ENCODE measurements around the gene FBXW11.
A peak's percentile ranks its signal among the peaks of the same experiment; 100 is the strongest.

FBXW11 gene

DNA sequence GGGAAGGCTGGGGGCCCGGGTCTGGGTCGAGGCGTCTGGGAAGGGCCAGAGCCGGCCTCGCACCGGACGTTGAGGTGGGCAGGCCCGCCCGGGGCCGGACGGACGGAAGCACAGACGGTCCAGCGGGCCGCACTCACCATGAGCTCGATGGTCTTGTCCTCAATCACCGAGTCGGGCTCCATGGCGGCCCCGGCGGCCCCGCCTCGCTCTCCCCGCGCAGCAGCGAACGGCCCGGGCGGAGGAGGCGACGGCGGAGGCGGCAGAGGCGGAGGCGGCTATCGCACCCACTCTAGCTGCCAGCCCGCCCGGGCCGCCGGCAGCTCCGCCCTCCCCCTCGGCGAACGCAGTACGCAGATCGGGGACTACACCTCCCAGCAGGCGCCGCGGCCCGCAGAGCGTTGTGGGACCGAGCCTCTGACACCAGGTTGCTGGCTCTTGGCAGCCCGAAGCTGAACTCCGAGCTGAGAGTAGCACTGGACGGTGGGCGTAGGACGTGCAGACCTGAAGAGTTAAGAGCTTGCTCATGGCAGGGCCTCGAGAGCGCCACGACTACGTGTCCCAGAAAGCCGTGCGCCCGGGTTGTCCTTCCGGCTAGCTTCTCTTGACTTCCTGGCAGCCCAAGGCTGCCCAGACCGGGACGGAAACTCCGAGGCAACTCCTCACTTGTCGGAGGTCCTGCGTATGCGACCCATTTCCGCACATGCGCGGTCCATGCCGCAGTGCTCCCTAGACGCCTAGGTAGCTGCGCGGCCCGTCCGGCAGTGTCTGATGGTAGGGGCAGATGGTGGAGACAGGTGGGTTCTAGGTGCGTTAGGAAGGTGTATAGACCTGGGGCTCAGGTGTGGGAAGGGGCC is at the start of gene FBXW11:
Gene FBXW11, minus strand, starts transcription at position 318 of the 854 bp plus-strand sequence. Its CDS starts 136 bp downstream, at position 182.
- peaks cover 18 to 21% of the 10 kb centered on the region in 2 donors for H3K4me1 ChIP-seq (ENCODE audit: control insufficient read depth in 2 of 2, insufficient read depth in 2 of 2, low read length in 2 of 2)
- peak within 1 kb of the TSS; percentile 94 to 98 for H3K9ac ChIP-seq (ENCODE audit: low read depth in 1 of 2, low read length in 2 of 2)
- peak within 1 kb of the TSS; percentile 98 for H3K27ac ChIP-seq (ENCODE audit: low read depth in 2 of 2, low read length in 2 of 2)
- H3K4me3 ChIP-seq (ENCODE audit: low read length in 2 of 2): peak within 1 kb of the TSS; percentile 99
- H3K27me3 ChIP-seq (ENCODE audit: control insufficient read depth in 2 of 2, insufficient read depth in 2 of 2, low read length in 2 of 2): no peaks in the 10 kb centered on the region
- no peaks in the 10 kb centered on the region for H3K36me3 ChIP-seq (ENCODE audit: control insufficient read depth in 2 of 2, insufficient read depth in 2 of 2, low read length in 2 of 2)
- H3K9me3 ChIP-seq (ENCODE audit: control insufficient read depth in 2 of 2, low read length in 2 of 2): no peaks in the 10 kb centered on the region

DNA sequence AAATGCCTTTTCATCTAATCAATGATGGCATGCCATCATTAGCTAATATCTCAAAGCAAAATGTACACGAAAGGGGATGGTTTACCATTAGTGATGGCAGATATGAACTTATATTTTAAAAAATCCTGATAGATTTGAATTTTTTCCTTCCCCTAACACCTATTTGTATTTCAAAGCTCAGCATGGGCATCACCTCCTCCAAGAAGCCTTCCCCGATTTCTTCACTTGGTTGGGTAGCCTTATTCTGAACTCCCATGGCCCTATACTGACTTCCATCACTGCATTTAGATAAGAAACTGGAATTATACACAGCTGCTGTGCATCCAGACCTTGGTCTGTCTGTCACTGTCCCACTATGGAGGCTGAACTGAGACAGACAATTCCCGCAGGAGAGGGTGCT is 49.6 kb upstream of the FBXW11 start:
- H3K36me3 ChIP-seq (ENCODE audit: control insufficient read depth in 2 of 2, insufficient read depth in 2 of 2, low read length in 2 of 2): peaks cover 22 to 52% of the 10 kb centered on the region in 2 donors
- no peaks in the 10 kb centered on the region for H3K9me3 ChIP-seq (ENCODE audit: control insufficient read depth in 2 of 2, low read length in 2 of 2)

DNA sequence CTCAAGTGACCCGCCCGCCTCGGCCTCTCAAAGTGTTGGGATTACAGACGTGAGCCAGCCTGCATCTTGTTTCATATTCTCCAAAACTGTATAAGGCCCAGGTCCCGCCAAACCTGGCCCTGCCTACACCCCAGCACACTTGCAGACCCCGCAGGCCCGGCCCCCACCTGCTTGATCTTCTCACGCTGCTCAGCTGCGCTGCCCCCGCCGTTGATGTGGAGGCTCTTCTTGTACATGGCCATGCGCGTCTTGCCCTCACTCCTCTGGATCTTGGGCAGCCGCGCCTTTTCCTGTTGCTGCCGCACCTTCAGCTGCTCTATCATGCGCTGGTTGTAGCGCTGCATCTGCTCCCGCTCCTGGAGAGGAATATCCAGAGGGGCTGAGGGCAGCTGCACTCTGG is 49.0 kb upstream of the FBXW11 start:
- Histone ChIP-seq H3K27me3 (ENCODE audit: control insufficient read depth in 2 of 2, insufficient read depth in 2 of 2, low read length in 2 of 2) (no peaks in the 10 kb centered on the region), H3K4me1 (ENCODE audit: control insufficient read depth in 2 of 2, insufficient read depth in 2 of 2, low read length in 2 of 2) (no peaks in the 10 kb centered on the region), H3K36me3 (ENCODE audit: control insufficient read depth in 2 of 2, insufficient read depth in 2 of 2, low read length in 2 of 2) (peaks cover 17 to 50% of the 10 kb centered on the region in 2 donors)

More for the DNA sequence above, 49.6 kb upstream of the FBXW11 start:
- no peak overlapping the region for H3K27ac ChIP-seq (ENCODE audit: low read depth in 2 of 2, low read length in 2 of 2)
- no peaks in the 10 kb centered on the region for H3K4me1 ChIP-seq (ENCODE audit: control insufficient read depth in 2 of 2, insufficient read depth in 2 of 2, low read length in 2 of 2)
- H3K4me3 ChIP-seq (ENCODE audit: low read length in 2 of 2): no peak overlapping the region
- no peaks in the 10 kb centered on the region for H3K27me3 ChIP-seq (ENCODE audit: control insufficient read depth in 2 of 2, insufficient read depth in 2 of 2, low read length in 2 of 2)
- no peak overlapping the region for H3K9ac ChIP-seq (ENCODE audit: low read depth in 1 of 2, low read length in 2 of 2)

DNA sequence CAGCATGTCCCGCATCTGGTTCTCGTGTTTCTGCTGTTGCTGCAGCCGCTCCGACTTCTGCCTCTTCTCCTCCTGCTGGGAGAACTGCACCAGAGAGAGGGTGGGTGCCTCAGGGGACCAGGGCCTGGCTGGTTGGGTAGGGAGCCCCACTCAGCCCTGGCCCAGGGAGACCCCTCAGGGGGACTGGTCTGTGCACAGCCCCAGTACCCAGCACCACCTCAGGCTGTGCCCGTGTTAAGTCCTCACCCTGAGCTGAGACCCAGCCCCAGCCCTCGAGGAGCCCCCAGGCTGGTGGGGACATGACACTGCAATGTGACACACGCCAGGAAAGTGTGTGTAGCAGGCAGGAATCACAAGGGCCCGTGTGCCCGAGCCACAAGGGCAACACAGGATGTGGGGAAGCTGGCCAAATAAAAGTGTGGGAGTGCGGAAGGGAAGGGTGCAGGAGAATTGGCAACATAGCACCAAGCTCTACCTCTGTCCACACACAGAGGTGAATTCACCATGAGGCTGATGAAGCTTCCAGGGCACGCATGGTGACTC is 48.2 kb upstream of the FBXW11 start:
- Histone ChIP-seq H3K36me3 (ENCODE audit: control insufficient read depth in 2 of 2, insufficient read depth in 2 of 2, low read length in 2 of 2) (peaks cover 14 to 51% of the 10 kb centered on the region in 2 donors), H3K9ac (ENCODE audit: low read depth in 1 of 2, low read length in 2 of 2) (no peak overlapping the region), H3K4me1 (ENCODE audit: control insufficient read depth in 2 of 2, insufficient read depth in 2 of 2, low read length in 2 of 2) (no peaks in the 10 kb centered on the region), H3K9me3 (ENCODE audit: control insufficient read depth in 2 of 2, low read length in 2 of 2) (no peaks in the 10 kb centered on the region), H3K27me3 (ENCODE audit: control insufficient read depth in 2 of 2, insufficient read depth in 2 of 2, low read length in 2 of 2) (no peaks in the 10 kb centered on the region), H3K4me3 (ENCODE audit: low read length in 2 of 2) (no peak overlapping the region), H3K27ac (ENCODE audit: low read depth in 2 of 2, low read length in 2 of 2) (no peak overlapping the region)

More for the DNA sequence above, 49.0 kb upstream of the FBXW11 start:
- Histone ChIP-seq H3K27ac (ENCODE audit: low read depth in 2 of 2, low read length in 2 of 2) (no peak overlapping the region), H3K4me3 (ENCODE audit: low read length in 2 of 2) (no peak overlapping the region), H3K9me3 (ENCODE audit: control insufficient read depth in 2 of 2, low read length in 2 of 2) (no peaks in the 10 kb centered on the region), H3K9ac (ENCODE audit: low read depth in 1 of 2, low read length in 2 of 2) (no peak overlapping the region)

DNA sequence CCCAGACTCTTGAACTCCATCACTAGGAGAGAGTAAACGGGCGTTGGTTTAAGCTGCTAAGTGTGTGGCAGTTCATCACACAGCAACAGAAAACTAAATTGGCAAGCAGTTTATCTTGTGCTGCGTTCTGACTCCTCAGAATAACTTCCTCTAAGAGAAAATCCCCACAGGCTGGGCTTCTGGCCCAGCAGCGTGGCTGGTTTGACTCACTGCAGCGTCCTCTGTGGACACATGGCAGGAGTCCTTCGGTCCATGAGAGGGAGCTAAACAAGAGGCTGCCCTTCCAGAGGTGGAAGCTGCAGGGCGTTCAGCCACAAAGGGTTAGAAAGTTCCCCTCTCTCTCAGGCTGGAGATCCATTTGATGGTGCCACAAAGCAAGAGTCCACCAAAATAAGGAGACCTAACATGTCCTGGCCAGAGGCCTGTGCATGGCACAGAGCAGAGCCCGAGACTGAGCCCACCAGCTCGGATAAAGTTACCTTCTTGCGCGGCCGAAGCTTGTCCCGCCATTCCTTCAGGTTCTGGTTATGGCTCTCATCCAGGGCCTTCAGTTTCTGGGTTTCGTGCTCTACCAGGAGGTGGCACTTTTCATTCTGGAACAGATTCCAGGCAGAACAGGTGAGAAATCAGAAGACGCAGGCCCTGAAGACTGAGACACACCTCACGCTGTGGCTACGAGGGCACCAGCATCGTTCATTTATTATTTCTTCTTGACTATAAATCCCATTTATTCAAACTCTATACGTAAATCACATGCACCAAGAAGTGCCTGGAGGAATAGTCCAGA is 46.2 kb upstream of the FBXW11 start:
- Histone ChIP-seq H3K9ac (ENCODE audit: low read depth in 1 of 2, low read length in 2 of 2) (no peak overlapping the region), H3K27ac (ENCODE audit: low read depth in 2 of 2, low read length in 2 of 2) (no peak overlapping the region), H3K4me1 (ENCODE audit: control insufficient read depth in 2 of 2, insufficient read depth in 2 of 2, low read length in 2 of 2) (no peaks in the 10 kb centered on the region), H3K36me3 (ENCODE audit: control insufficient read depth in 2 of 2, insufficient read depth in 2 of 2, low read length in 2 of 2) (peaks cover 22 to 55% of the 10 kb centered on the region in 2 donors), H3K9me3 (ENCODE audit: control insufficient read depth in 2 of 2, low read length in 2 of 2) (no peaks in the 10 kb centered on the region), H3K27me3 (ENCODE audit: control insufficient read depth in 2 of 2, insufficient read depth in 2 of 2, low read length in 2 of 2) (no peaks in the 10 kb centered on the region), H3K4me3 (ENCODE audit: low read length in 2 of 2) (no peak overlapping the region)

DNA sequence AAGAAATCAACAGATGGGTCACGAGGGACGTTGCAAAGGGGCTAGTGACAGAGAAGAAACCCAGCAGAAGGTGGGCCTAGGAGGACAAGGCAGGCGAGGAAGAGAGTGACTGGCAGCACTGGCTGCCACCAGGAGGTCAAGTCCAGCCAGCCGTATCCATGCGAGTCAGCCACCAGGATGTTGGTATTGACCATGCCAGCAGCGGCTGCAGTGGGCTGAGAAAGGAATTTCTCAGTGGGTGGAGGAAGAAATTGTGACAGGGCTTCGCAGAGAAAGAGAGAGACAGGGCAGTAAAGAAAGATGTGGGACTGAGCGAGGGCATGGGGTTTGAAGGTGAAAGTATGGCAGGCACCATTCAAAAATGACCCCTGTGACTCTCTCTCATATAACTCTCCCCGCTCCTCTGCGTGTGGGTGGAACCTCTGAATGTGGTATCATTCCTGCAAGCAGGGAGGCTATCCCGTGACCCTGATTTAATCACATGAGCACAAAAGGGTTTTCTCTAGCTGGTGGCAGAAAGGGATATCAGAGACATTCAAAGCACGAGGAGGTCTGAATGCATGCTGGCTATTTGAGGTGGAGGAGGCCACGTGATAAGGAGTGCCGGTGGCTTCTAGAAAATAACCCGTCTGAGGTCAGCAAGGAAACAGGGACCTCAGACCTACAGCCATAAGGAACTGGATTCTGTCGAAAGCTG is 45.4 kb upstream of the FBXW11 start:
- Histone ChIP-seq H3K27me3 (ENCODE audit: control insufficient read depth in 2 of 2, insufficient read depth in 2 of 2, low read length in 2 of 2) (no peaks in the 10 kb centered on the region), H3K36me3 (ENCODE audit: control insufficient read depth in 2 of 2, insufficient read depth in 2 of 2, low read length in 2 of 2) (peaks cover 19 to 61% of the 10 kb centered on the region in 2 donors), H3K9me3 (ENCODE audit: control insufficient read depth in 2 of 2, low read length in 2 of 2) (no peaks in the 10 kb centered on the region), H3K9ac (ENCODE audit: low read depth in 1 of 2, low read length in 2 of 2) (no peak overlapping the region), H3K4me1 (ENCODE audit: control insufficient read depth in 2 of 2, insufficient read depth in 2 of 2, low read length in 2 of 2) (no peaks in the 10 kb centered on the region), H3K4me3 (ENCODE audit: low read length in 2 of 2) (no peak overlapping the region), H3K27ac (ENCODE audit: low read depth in 2 of 2, low read length in 2 of 2) (no peak overlapping the region)

DNA sequence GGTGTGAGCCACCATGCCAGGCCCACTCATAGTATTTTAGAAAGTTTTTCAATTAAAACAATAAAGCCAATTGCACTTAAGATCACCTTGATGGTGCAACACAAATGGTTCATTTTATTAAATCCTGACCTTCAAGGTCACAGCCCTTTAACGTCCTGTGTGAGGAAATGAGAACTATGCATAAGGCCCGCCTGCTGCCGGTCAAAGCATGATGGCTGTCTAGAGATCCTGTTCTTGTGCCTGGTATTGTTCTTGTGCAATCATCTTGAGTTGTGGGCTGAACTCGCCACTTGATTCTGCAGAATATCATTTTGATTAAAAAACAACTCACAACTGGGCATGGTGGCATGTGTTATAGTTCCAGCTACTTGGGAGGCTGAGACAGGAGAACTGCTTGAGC is 43.6 kb upstream of the FBXW11 start:
- peaks cover 19 to 59% of the 10 kb centered on the region in 2 donors for H3K36me3 ChIP-seq (ENCODE audit: control insufficient read depth in 2 of 2, insufficient read depth in 2 of 2, low read length in 2 of 2)
- no peaks in the 10 kb centered on the region for H3K9me3 ChIP-seq (ENCODE audit: control insufficient read depth in 2 of 2, low read length in 2 of 2)
- no peak overlapping the region for H3K9ac ChIP-seq (ENCODE audit: low read depth in 1 of 2, low read length in 2 of 2)
- no peak overlapping the region for H3K4me3 ChIP-seq (ENCODE audit: low read length in 2 of 2)
- H3K27ac ChIP-seq (ENCODE audit: low read depth in 2 of 2, low read length in 2 of 2): no peak overlapping the region
- H3K4me1 ChIP-seq (ENCODE audit: control insufficient read depth in 2 of 2, insufficient read depth in 2 of 2, low read length in 2 of 2): no peaks in the 10 kb centered on the region
- no peaks in the 10 kb centered on the region for H3K27me3 ChIP-seq (ENCODE audit: control insufficient read depth in 2 of 2, insufficient read depth in 2 of 2, low read length in 2 of 2)

DNA sequence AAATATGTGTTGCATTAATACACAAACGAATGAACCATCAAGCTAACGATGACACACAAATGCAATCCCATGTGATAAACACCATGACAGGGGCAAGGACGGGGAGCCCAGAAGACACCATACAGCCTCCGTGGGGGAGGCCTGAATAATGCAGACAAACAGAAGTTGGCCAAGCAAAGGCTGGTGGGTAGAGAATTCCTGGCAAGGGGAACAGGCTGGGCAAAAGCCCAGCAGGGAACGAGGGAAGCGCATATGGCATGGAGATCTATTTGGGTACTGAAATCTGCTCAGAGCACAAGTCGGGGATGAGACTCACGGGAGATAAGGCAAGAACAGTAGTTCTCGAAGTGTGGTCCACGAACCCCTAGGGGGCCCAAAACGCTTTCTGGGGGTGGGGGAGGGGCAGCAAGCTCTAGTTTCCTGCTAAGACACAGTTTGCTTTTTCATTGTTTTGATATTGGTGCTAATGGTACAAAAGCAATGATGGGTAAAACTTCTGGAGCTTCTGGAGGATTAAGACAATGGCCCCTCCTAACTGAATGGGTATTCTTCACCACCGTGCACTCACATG is 42.9 kb upstream of the FBXW11 start:
- no peak overlapping the region for H3K9ac ChIP-seq (ENCODE audit: low read depth in 1 of 2, low read length in 2 of 2)
- no peaks in the 10 kb centered on the region for H3K9me3 ChIP-seq (ENCODE audit: control insufficient read depth in 2 of 2, low read length in 2 of 2)
- no peak overlapping the region for H3K27ac ChIP-seq (ENCODE audit: low read depth in 2 of 2, low read length in 2 of 2)
- no peaks in the 10 kb centered on the region for H3K27me3 ChIP-seq (ENCODE audit: control insufficient read depth in 2 of 2, insufficient read depth in 2 of 2, low read length in 2 of 2)
- no peaks in the 10 kb centered on the region for H3K4me1 ChIP-seq (ENCODE audit: control insufficient read depth in 2 of 2, insufficient read depth in 2 of 2, low read length in 2 of 2)
- H3K4me3 ChIP-seq (ENCODE audit: low read length in 2 of 2): no peak overlapping the region
- peaks cover 25 to 58% of the 10 kb centered on the region in 2 donors for H3K36me3 ChIP-seq (ENCODE audit: control insufficient read depth in 2 of 2, insufficient read depth in 2 of 2, low read length in 2 of 2)

DNA sequence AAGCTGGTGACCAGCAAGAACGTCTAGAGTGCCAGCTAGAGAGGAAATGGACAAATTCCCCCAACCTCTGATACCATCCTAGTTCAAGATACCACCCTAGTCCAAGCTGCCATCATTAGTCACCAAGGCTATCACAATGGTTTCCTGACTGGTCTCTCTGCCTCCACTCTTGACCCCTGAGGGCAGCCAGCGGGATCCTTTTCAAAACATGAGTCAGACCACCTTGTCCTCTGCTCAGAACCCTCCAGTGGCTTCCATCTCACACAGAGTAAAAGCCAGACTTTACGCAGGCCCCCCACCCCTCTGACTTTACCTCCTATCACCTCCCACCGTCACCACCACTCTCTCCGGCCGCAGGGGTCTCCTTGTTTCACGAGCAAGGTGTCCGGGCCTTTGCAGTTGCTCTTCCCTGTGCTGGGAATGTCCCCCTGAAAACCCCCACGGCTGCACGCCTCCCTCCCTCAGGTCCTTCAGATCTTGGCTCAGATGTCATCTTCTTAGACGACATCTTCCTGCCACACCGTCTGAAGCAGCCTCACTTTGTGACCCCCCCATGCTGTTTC is 42.2 kb upstream of the FBXW11 start:
- H3K9me3 ChIP-seq (ENCODE audit: control insufficient read depth in 2 of 2, low read length in 2 of 2): no peaks in the 10 kb centered on the region
- peaks cover 31 to 58% of the 10 kb centered on the region in 2 donors for H3K36me3 ChIP-seq (ENCODE audit: control insufficient read depth in 2 of 2, insufficient read depth in 2 of 2, low read length in 2 of 2)
- no peaks in the 10 kb centered on the region for H3K4me1 ChIP-seq (ENCODE audit: control insufficient read depth in 2 of 2, insufficient read depth in 2 of 2, low read length in 2 of 2)
- H3K9ac ChIP-seq (ENCODE audit: low read depth in 1 of 2, low read length in 2 of 2): no peak overlapping the region
- no peaks in the 10 kb centered on the region for H3K27me3 ChIP-seq (ENCODE audit: control insufficient read depth in 2 of 2, insufficient read depth in 2 of 2, low read length in 2 of 2)
- H3K27ac ChIP-seq (ENCODE audit: low read depth in 2 of 2, low read length in 2 of 2): no peak overlapping the region
- H3K4me3 ChIP-seq (ENCODE audit: low read length in 2 of 2): no peak overlapping the region

Data from mucosa of rectum (tissue), 2 donors.